HepG2 (cell line): ENCODE data around the gene H6PD. TPM values are rescaled to one million over a fixed set of nuclear protein-coding genes. Genes with fewer than 3 reads are reported as not detected.

ENCODE experiments used
- ATAC-seq: fragments of 200-7000 bp; cut with Tn5 transposase; 3 replicates; pipeline ENCODE4 v1.9.1; 2020; ENCODE audit warnings: mild to moderate bottlenecking, moderate library complexity
- BruUV-seq: library from RNA; stranded (reverse); fragments of 400-500 nt; replicated peaks from 2 replicates; lab custom pipeline; 2021; lab: Mats Ljungman, UMichigan
- CTCF ChIA-PET: fragments of 300-600 bp; formaldehyde crosslinking; extraction: SDS; loops from one replicate; lab custom pipeline; 2021; ENCODE audit warnings: low total read pairs, inconsistent platforms, low intra/inter-chr PET ratio; lab: Yijun Ruan, JAX
- POLR2A ChIA-PET: fragments of 350-600 bp; sonication (Branson Sonifier 250); formaldehyde crosslinking; loops from one replicate; lab custom pipeline; 2020; ENCODE audit warnings: antibody characterized with exemption, inconsistent platforms; lab: Yijun Ruan, JAX
- DNase-seq: peaks from one replicate; pipeline ENCODE4 v3.0.0-alpha.2; 2015; ENCODE audit warnings: low spot score
- FAIRE-seq: peaks from 3 replicates; lab custom pipeline; 2011; peaks lifted over from hg19 to GRCh38; lab: Jason Lieb, UNC
- H2AFZ ChIP-seq: one replicate; pipeline ENCODE4 v1.6.1; 2011; ENCODE audit warnings: low read length, inconsistent platforms
- H3K27ac ChIP-seq: fragments of 300-600 bp; 3 replicates; pipeline ENCODE4 v1.8.0; 2011; ENCODE audit warnings: mixed run types, mild to moderate bottlenecking, mixed read lengths, low read length, inconsistent platforms; ENCODE audit not compliant: insufficient read depth; ENCODE audit errors: extremely low read length
- H3K27me3 ChIP-seq, 2 experiments: fragments of 200-600 bp in 1 of 2; 2 replicates in 1 of 2; 3 replicates in 1 of 2; pipeline versions ENCODE4 v1.6.0 to v1.8.0; 2011; ENCODE audit warnings: low read length in 2 of 2, mild to moderate bottlenecking in 2 of 2, moderate library complexity in 2 of 2, inconsistent platforms in 1 of 2; ENCODE audit not compliant: insufficient read depth in 2 of 2, control insufficient read depth in 1 of 2
- H3K36me3 ChIP-seq, 2 experiments: fragments of 200-600 bp in 1 of 2; replicated peaks in 1 of 2; 2 replicates in 1 of 2; 3 replicates in 1 of 2; pipeline versions ENCODE4 v1.5.1 to v1.8.0; 2011; ENCODE audit warnings: low read length in 2 of 2, inconsistent platforms in 1 of 2; ENCODE audit not compliant: insufficient read depth in 2 of 2, control insufficient read depth in 1 of 2
- H3K4me1 ChIP-seq: 2 replicates; pipeline ENCODE4 v1.5.1; 2012; ENCODE audit warnings: low read length, inconsistent platforms; ENCODE audit not compliant: insufficient read depth
- H3K4me2 ChIP-seq: 2 replicates; pipeline ENCODE4 v1.6.0; 2011; ENCODE audit warnings: low read depth, low read length, inconsistent platforms
- H3K4me3 ChIP-seq, 3 experiments: fragments of 200-600 bp in 1 of 3; sonication (generic), shearing (Covaris generic) in 1 of 3; replicated peaks in 1 of 3; 2 replicates each; pipeline ENCODE4 v1.5.1; 2011 to 2016; ENCODE audit warnings: low read length in 3 of 3, inconsistent platforms in 2 of 3, low read depth in 2 of 3, mild to moderate bottlenecking in 2 of 3, control low read depth in 1 of 3, mixed read lengths in 1 of 3; ENCODE audit not compliant: insufficient read depth in 1 of 3
- H3K79me2 ChIP-seq: one replicate; pipeline ENCODE4 v1.6.1; 2011; ENCODE audit warnings: low read length, inconsistent platforms; ENCODE audit not compliant: insufficient read depth
- H3K9ac ChIP-seq: 2 replicates; pipeline ENCODE4 v1.6.0; 2011; ENCODE audit warnings: mild to moderate bottlenecking, low read depth, low read length, inconsistent platforms; ENCODE audit not compliant: insufficient read depth
- H3K9me3 ChIP-seq: 2 replicates; pipeline ENCODE4 v1.5.1; 2012; ENCODE audit warnings: mild to moderate bottlenecking, low read length
- H4K20me1 ChIP-seq: 2 replicates; pipeline ENCODE4 v1.6.0; 2011; ENCODE audit warnings: inconsistent platforms, mild to moderate bottlenecking, low read length, moderate library complexity; ENCODE audit not compliant: insufficient read depth
- ASH2L ChIP-seq: fragments of 300-600, 200-600 bp; sonication (generic); IDR thresholded peaks from 2 replicates; pipeline ENCODE4 v1.7.0; 2017; ENCODE audit warnings: low read depth, mild to moderate bottlenecking, moderate library complexity, mixed read lengths, low read length; ENCODE audit not compliant: insufficient read length
- DNMT3B ChIP-seq: conservative IDR thresholded peaks from 2 replicates; pipeline ENCODE4 v1.6.1; 2016; ENCODE audit warnings: missing biosample characterization, control low read depth
- HOXA3 ChIP-seq: sonication (generic); formaldehyde crosslinking; IDR thresholded peaks from 2 replicates; pipeline ENCODE4 v1.5.0; 2020; ENCODE audit warnings: missing genetic modification reagents
- MED8 ChIP-seq: sonication (generic); formaldehyde crosslinking; IDR thresholded peaks from 2 replicates; pipeline ENCODE4 v1.8.1; 2023; ENCODE audit warnings: mild to moderate bottlenecking, missing genetic modification reagents; ENCODE audit not compliant: insufficient replicate concordance
- NR2F2 ChIP-seq: IDR thresholded peaks from 2 replicates; pipeline ENCODE4 v1.6.1; 2012; ENCODE audit warnings: low read depth, inconsistent platforms, borderline replicate concordance
- TRIM24 ChIP-seq: sonication (generic); formaldehyde crosslinking; IDR thresholded peaks from 2 replicates; pipeline ENCODE4 v1.8.0; 2022; ENCODE audit warnings: mild to moderate bottlenecking, missing genetic modification reagents
- YEATS2 ChIP-seq: sonication (generic); formaldehyde crosslinking; IDR thresholded peaks from 2 replicates; pipeline ENCODE4 v1.4.0; 2020; ENCODE audit warnings: missing genetic modification reagents, borderline replicate concordance
- ZBTB1 ChIP-seq: sonication (generic); formaldehyde crosslinking; IDR thresholded peaks from 2 replicates; pipeline ENCODE4 v1.4.0; 2020; ENCODE audit warnings: missing genetic modification reagents, borderline replicate concordance
- ZMYM3 ChIP-seq: sonication (generic); formaldehyde crosslinking; IDR thresholded peaks from 2 replicates; pipeline ENCODE4 v1.5.1; 2020; ENCODE audit warnings: mild to moderate bottlenecking, missing genetic modification reagents
- ZNF234 ChIP-seq: sonication (generic); formaldehyde crosslinking; conservative IDR thresholded peaks from 2 replicates; pipeline ENCODE4 v1.5.1; 2020; ENCODE audit warnings: mild to moderate bottlenecking, missing genetic modification reagents
- ZNF768 ChIP-seq: sonication (generic); formaldehyde crosslinking; IDR thresholded peaks from 2 replicates; pipeline ENCODE4 v1.4.0; 2020; ENCODE audit warnings: missing genetic modification reagents
- WGBS: methylation state at CpG from one replicate; pipeline ENCODE4 v1.1.6; 2017; ENCODE audit warnings: low lambda C conversion rate; 5-methylcytosine and 5-hydroxymethylcytosine counted together
- in situ Hi-C: cut with HindIII; loops from 2 replicates; pipeline ENCODE4 v1.10.0; 2017; ENCODE audit warnings: low pct_unique_long_range_greater_than_20kb; ENCODE audit not compliant: extremely low pct_ligation_motif_present
- intact Hi-C: fragments of 100-400 bp; cut with micrococcal nuclease; formaldehyde crosslinking; loops from one replicate; pipeline ENCODE4 v1.10.0; 2022; ENCODE audit not compliant: unreplicated experiment
- polyA plus RNA-seq, 8 experiments: library from polyadenylated mRNA; depleted of rRNA in 3 of 8; stranded (reverse) in 7 of 8; unstranded in 1 of 8; fragments of >200 nt; fragmentation: Illumina TruSeq in 4 of 8; extraction: Trizol in 4 of 8; gene quantifications; 2 replicates each; pipeline versions ENCODE4 v1.2.1 to v1.2.3, GENCODE V29; 2011 to 2016; ENCODE audit warnings: low read depth in 4 of 8, missing spikeins in 1 of 8, mixed read lengths in 1 of 8; ENCODE audit not compliant: insufficient read depth in 1 of 8
- total RNA-seq, 5 experiments: library from RNA; depleted of rRNA; stranded (reverse); fragments of >200 nt; fragmentation: Illumina TruSeq; extraction: Trizol; gene quantifications; 2 replicates each; pipeline ENCODE4 v1.2.3, GENCODE V29; 2016; ENCODE audit warnings: low read depth in 1 of 5
- TF ChIP-seq, protein P1 (sequence below): sonication (generic); formaldehyde crosslinking; IDR thresholded peaks from 2 replicates; pipeline ENCODE4 v1.5.1; 2020; ENCODE audit warnings: mild to moderate bottlenecking, missing genetic modification reagents, moderate library complexity
- TF ChIP-seq, protein P2 (sequence below): sonication (generic); formaldehyde crosslinking; conservative IDR thresholded peaks from 2 replicates; pipeline ENCODE4 v1.8.0; 2022; ENCODE audit warnings: mild to moderate bottlenecking, moderate library complexity, missing genetic modification reagents
- TF ChIP-seq, protein P3 (sequence below): sonication (generic); formaldehyde crosslinking; IDR thresholded peaks from 2 replicates; pipeline ENCODE4 v1.5.1; 2020; ENCODE audit warnings: mild to moderate bottlenecking, missing genetic modification reagents, moderate library complexity
- TF ChIP-seq, protein P4 (sequence below): IDR thresholded peaks from 2 replicates; pipeline ENCODE4 v1.6.1; 2016; ENCODE audit warnings: control low read depth

Gene H6PD
- total and polyA plus RNA-seq, 2 of the 13 experiments (the other 11 are each of a cell fraction or from before 2014, with no cell fraction given): 9.3 to 14.1 TPM

DNA sequence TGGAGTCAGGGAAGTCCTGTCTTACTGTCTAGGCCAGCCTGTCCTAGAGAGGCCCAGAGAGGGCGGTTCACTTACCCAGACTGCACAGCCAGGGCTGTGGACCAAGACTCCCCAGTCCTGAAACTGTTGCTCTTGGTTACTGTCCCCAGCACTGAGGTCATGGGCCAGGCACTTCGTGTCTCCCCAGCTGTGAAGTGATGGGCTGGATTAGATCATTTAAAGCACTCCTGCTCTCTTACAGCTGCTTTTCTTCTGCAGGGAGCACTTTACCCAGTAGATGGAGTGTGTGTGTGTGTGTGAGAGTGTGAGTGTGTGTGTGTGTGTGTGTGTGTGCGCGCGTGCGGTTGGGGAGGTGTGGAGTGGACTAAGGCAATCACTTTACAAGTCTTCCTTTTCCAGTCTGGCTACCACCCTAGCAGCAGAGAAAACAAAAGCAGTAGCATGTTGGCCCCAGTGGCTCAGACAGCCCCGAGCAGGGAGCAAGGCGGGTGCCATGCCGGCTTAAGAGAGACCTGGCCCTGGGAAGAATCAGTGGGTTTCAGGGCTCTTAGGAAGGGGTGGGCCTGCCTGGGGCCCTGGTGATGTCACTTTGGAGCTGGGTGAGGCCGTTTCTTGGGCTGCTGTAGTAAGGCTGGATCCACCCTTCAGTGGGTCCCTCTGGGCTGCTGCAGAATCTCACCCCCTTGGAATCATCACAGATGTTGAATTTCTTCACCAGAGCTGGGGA, 60.5 kb downstream of the H6PD start:
- POLR2A ChIA-PET: interaction anchor here (1.1 kb wide), 1 partner anchor 144 kb away, joined by 3 read pairs; no protein-coding TSS in a partner anchor
- H4K20me1 ChIP-seq: peaks cover 4% of the 10 kb centered on the region; the same call in 1 of the 2 replicates
- peak overlapping the region; percentile 93 for H3K4me2 ChIP-seq
- CTCF ChIA-PET: no interaction called here
- no peaks in the 10 kb centered on the region for H3K27me3 ChIP-seq
- no TSS peak for BruUV-seq
- H3K4me3 ChIP-seq: peak overlapping the region in 1 of 3 experiments; percentile 83; a peak in 2 of 6 replicates
- 0 out of 2 replicates have a peak overlapping the region, but pooled peaks have one; percentile 14 for H3K9ac ChIP-seq
- no peaks in the 10 kb centered on the region for H3K9me3 ChIP-seq
- H3K27ac ChIP-seq: no peak overlapping the region
- DNase-seq (no peak), FAIRE-seq (peak; percentile 15), ATAC-seq (no peak)
- H3K36me3 ChIP-seq: no peaks in the 10 kb centered on the region
- 68% methylated on average over 6 of the region's 10 CpGs for WGBS
- in situ Hi-C loops (no loop called here), intact Hi-C loops (no loop called here)
- peaks cover 69% of the 10 kb centered on the region for H3K4me1 ChIP-seq
- H2AFZ ChIP-seq: no peak overlapping the region
- H3K79me2 ChIP-seq: peaks cover 28% of the 10 kb centered on the region
- TF ChIP-seq, protein P1, sequence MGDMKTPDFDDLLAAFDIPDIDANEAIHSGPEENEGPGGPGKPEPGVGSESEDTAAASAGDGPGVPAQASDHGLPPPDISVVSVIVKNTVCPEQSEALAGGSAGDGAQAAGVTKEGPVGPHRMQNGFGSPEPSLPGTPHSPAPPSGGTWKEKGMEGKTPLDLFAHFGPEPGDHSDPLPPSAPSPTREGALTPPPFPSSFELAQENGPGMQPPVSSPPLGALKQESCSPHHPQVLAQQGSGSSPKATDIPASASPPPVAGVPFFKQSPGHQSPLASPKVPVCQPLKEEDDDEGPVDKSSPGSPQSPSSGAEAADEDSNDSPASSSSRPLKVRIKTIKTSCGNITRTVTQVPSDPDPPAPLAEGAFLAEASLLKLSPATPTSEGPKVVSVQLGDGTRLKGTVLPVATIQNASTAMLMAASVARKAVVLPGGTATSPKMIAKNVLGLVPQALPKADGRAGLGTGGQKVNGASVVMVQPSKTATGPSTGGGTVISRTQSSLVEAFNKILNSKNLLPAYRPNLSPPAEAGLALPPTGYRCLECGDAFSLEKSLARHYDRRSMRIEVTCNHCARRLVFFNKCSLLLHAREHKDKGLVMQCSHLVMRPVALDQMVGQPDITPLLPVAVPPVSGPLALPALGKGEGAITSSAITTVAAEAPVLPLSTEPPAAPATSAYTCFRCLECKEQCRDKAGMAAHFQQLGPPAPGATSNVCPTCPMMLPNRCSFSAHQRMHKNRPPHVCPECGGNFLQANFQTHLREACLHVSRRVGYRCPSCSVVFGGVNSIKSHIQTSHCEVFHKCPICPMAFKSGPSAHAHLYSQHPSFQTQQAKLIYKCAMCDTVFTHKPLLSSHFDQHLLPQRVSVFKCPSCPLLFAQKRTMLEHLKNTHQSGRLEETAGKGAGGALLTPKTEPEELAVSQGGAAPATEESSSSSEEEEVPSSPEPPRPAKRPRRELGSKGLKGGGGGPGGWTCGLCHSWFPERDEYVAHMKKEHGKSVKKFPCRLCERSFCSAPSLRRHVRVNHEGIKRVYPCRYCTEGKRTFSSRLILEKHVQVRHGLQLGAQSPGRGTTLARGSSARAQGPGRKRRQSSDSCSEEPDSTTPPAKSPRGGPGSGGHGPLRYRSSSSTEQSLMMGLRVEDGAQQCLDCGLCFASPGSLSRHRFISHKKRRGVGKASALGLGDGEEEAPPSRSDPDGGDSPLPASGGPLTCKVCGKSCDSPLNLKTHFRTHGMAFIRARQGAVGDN (CRISPR knock-in tag): peak; percentile 24; the same call in 1 of the 2 replicates
- TF ChIP-seq ZNF768 (CRISPR knock-in tag) (peak; percentile 98), ZNF234 (CRISPR knock-in tag) (no peak), TRIM24 (no peak), ZBTB1 (CRISPR knock-in tag) (no peak), DNMT3B (CRISPR knock-in tag) (no peak), ZMYM3 (CRISPR knock-in tag) (peak; percentile 27; the same call in 1 of the 2 replicates), NR2F2 (no peak), HOXA3 (CRISPR knock-in tag) (no peak), YEATS2 (CRISPR knock-in tag) (no peak), MED8 (CRISPR knock-in tag) (no peak), ASH2L (no peak)
- TF ChIP-seq, protein P2, sequence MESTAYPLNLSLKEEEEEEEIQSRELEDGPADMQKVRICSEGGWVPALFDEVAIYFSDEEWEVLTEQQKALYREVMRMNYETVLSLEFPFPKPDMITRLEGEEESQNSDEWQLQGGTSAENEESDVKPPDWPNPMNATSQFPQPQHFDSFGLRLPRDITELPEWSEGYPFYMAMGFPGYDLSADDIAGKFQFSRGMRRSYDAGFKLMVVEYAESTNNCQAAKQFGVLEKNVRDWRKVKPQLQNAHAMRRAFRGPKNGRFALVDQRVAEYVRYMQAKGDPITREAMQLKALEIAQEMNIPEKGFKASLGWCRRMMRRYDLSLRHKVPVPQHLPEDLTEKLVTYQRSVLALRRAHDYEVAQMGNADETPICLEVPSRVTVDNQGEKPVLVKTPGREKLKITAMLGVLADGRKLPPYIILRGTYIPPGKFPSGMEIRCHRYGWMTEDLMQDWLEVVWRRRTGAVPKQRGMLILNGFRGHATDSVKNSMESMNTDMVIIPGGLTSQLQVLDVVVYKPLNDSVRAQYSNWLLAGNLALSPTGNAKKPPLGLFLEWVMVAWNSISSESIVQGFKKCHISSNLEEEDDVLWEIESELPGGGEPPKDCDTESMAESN: no peak
- TF ChIP-seq, protein P3, sequence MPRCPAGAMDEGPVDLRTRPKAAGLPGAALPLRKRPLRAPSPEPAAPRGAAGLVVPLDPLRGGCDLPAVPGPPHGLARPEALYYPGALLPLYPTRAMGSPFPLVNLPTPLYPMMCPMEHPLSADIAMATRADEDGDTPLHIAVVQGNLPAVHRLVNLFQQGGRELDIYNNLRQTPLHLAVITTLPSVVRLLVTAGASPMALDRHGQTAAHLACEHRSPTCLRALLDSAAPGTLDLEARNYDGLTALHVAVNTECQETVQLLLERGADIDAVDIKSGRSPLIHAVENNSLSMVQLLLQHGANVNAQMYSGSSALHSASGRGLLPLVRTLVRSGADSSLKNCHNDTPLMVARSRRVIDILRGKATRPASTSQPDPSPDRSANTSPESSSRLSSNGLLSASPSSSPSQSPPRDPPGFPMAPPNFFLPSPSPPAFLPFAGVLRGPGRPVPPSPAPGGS: no peak
- TF ChIP-seq, protein P4, sequence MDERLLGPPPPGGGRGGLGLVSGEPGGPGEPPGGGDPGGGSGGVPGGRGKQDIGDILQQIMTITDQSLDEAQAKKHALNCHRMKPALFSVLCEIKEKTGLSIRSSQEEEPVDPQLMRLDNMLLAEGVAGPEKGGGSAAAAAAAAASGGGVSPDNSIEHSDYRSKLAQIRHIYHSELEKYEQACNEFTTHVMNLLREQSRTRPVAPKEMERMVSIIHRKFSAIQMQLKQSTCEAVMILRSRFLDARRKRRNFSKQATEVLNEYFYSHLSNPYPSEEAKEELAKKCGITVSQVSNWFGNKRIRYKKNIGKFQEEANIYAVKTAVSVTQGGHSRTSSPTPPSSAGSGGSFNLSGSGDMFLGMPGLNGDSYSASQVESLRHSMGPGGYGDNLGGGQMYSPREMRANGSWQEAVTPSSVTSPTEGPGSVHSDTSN: no peak
